Upper lobe of left lung (tissue), 6 donors: ENCODE data around the gene ADRB2. TPM values are rescaled to one million over a fixed set of nuclear protein-coding genes. Genes with fewer than 3 reads are reported as not detected.

Experiments
- ATAC-seq, 2 donors: fragments of 200-7000 bp; cut with Tn5 transposase; one replicate each; pipeline ENCODE4 v1.9.1; 2022; ENCODE audit warnings: mild to moderate bottlenecking in 2 of 2, moderate library complexity in 2 of 2; ENCODE audit not compliant: low FRiP score in 2 of 2
- DNase-seq, 2 donors: peaks; one replicate each; pipeline ENCODE4 v3.0.0-alpha.2; 2019 to 2020
- H3K27ac ChIP-seq, 4 donors: fragments of 200-600 bp; sonication (generic); one replicate each; pipeline ENCODE4 v1.5.1; 2016 to 2019
- H3K27me3 ChIP-seq, 4 donors: fragments of 200-600 bp; sonication (generic); one replicate each; pipeline ENCODE4 v1.5.1; 2017 to 2019
- H3K36me3 ChIP-seq, 4 donors: fragments of 200-600 bp; sonication (generic); one replicate each; pipeline ENCODE4 v1.5.1; 2016 to 2019
- H3K4me1 ChIP-seq, 4 donors: fragments of 200-600 bp; sonication (generic); one replicate each; pipeline ENCODE4 v1.5.1; 2018 to 2019
- H3K4me3 ChIP-seq, 4 donors: fragments of 200-600 bp; sonication (generic); one replicate each; pipeline ENCODE4 v1.5.1; 2017 to 2019; ENCODE audit warnings: mild to moderate bottlenecking in 2 of 4, moderate library complexity in 1 of 4
- H3K9me3 ChIP-seq, 4 donors: fragments of 200-600 bp; sonication (generic); one replicate each; pipeline ENCODE4 v1.5.1; 2018 to 2019
- CTCF ChIP-seq, 6 experiments: fragments of 450-650 bp in 4 of 6; fragments of 200-600 bp in 2 of 6; sonication (generic) in 2 of 6; IDR thresholded peaks; one replicate each; pipeline ENCODE4 v1.5.1; 2016 to 2019; ENCODE audit warnings: antibody characterized with exemption in 6 of 6
- EP300 ChIP-seq, 4 donors: sonication (generic); formaldehyde crosslinking; IDR thresholded peaks; one replicate each; pipeline ENCODE4 v1.5.1; 2017; ENCODE audit warnings: antibody characterized with exemption in 4 of 4, control low read depth in 2 of 4
- POLR2A ChIP-seq, 4 donors: fragments of 450-650 bp; IDR thresholded peaks; one replicate each; pipeline ENCODE4 v1.5.1; 2016 to 2017; ENCODE audit warnings: antibody characterized with exemption in 4 of 4, mild to moderate bottlenecking in 2 of 4
- POLR2AphosphoS5 ChIP-seq, 2 donors: sonication (generic); formaldehyde crosslinking; IDR thresholded peaks; one replicate each; pipeline ENCODE4 v1.5.1; 2017; ENCODE audit warnings: antibody characterized with exemption in 2 of 2
- WGBS, 2 donors: methylation state at CpG; one replicate each; pipeline ENCODE4 v1.1.5; 2017 to 2018; 5-methylcytosine and 5-hydroxymethylcytosine counted together
- total RNA-seq, 6 donors: library from RNA; depleted of rRNA in 4 of 6; stranded (reverse); fragments of >200 nt in 4 of 6; gene quantifications; one replicate each; pipeline versions ENCODE4 v1.1.0 to v1.2.1, GENCODE V29; 2016 to 2021
- donor health status: DM: no; HTN: no; CAD: no; lungs with moderate emphysema.
- donor health status: DM: no; HTN: yes; CAD: no; lungs with severe emphysema.

Gene ADRB2
- total RNA-seq, 6 donors from 2014 or later: 22.4 to 77.4 (median 34.2) TPM

- TF ChIP-seq CTCF (IDR thresholded peaks at IDR 0.05) (no peak), EP300 (IDR thresholded peaks at IDR 0.05) (no peak), POLR2A (IDR thresholded peaks at IDR 0.05) (no peak), POLR2AphosphoS5 (IDR thresholded peaks at IDR 0.05) (no peak)
- Histone ChIP-seq H3K27me3 (no peaks in the 10 kb centered on the region), H3K9me3 (no peaks in the 10 kb centered on the region), H3K27ac (peak overlapping the region; percentile 38 to 80 (median 61)), H3K36me3 (peaks cover 0 to 6% (median 0%) of the 10 kb centered on the region in 4 donors), H3K4me1 (peaks cover 37 to 78% (median 41%) of the 10 kb centered on the region in 4 donors), H3K4me3 (peak overlapping the region in 2 of 4 donors; percentile 64 to 70)
- no peak for ATAC-seq
- WGBS, 2 donors: 47 to 53% methylated on average over 2 of the region's 2 CpGs
- no peak for DNase-seq
Observed at GRCh38 chr5:148833122-148833521, 6.7 kb downstream of the ADRB2 start.

DNA sequence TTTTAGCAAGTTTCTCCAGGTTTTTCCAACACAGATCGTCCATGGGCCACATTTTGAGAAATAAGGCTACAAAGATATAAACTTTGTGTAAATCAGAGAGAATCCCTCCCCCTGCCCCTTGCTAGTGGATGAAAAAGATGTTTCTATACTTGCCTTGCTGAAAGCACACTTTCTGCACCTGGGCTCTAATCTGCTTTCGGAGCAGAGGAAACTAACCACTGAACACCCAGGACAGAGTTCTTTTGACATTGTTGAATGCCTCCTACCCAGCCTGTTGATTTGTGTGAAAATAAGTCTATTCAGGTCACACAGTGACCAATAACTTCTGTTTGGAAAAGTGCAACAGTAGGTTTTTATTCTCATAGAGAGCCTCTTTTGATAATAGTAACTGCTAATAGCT, 7.5 kb downstream of the ADRB2 start:
- Histone ChIP-seq H3K4me1 (peaks cover 37 to 81% (median 41%) of the 10 kb centered on the region in 4 donors), H3K27me3 (no peaks in the 10 kb centered on the region), H3K27ac (peak overlapping the region in 2 of 4 donors; percentile 4 to 80), H3K4me3 (no peak overlapping the region), H3K9me3 (no peaks in the 10 kb centered on the region), H3K36me3 (peaks cover 0 to 6% (median 0%) of the 10 kb centered on the region in 4 donors)
- DNase-seq (no peak), ATAC-seq (no peak)
- TF ChIP-seq CTCF (IDR thresholded peaks at IDR 0.05): no peak
- TF ChIP-seq POLR2AphosphoS5 (IDR thresholded peaks at IDR 0.05): no peak
- TF ChIP-seq POLR2A (IDR thresholded peaks at IDR 0.05): no peak
- no peak for TF ChIP-seq EP300 (IDR thresholded peaks at IDR 0.05)
- 54 to 91% methylated on average over 2 of the region's 2 CpGs for WGBS, 2 donors

DNA sequence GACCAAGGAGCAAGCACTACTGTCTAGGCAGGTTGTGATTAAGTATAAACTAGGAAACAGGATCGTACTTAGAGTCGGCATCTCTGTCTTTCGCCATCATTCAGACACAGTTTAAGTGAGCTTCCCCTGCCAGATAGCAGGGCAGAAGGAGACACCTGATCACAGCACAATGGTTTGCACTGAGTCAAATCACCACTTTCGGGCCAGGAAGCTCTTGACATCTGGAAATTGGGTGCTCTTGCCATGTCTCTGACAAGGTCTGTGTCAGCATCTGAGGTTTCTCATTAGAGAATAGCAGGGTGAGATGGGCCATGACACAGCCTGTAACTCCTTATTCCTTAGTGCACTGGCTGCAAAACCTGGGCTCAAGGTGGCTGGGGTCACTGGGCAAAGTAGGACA, 8.3 kb downstream of the ADRB2 start:
- Histone ChIP-seq H3K36me3 (peaks cover 0 to 6% (median 0%) of the 10 kb centered on the region in 4 donors), H3K9me3 (no peaks in the 10 kb centered on the region), H3K4me1 (peaks cover 31 to 74% (median 40%) of the 10 kb centered on the region in 4 donors), H3K4me3 (no peak overlapping the region), H3K27ac (peak overlapping the region in 2 of 4 donors; percentile 4 to 80), H3K27me3 (no peaks in the 10 kb centered on the region)
- 71 to 76% methylated on average over 3 to 4 of the region's 4 CpGs for WGBS, 2 donors
- ATAC-seq: no peak
- DNase-seq: no peak
- TF ChIP-seq POLR2A (IDR thresholded peaks at IDR 0.05) (no peak), CTCF (IDR thresholded peaks at IDR 0.05) (no peak), POLR2AphosphoS5 (IDR thresholded peaks at IDR 0.05) (no peak), EP300 (IDR thresholded peaks at IDR 0.05) (no peak)

GRCh38 chr5:148836272-148837250, 10.2 kb downstream of the ADRB2 start:
- no peak for TF ChIP-seq EP300 (IDR thresholded peaks at IDR 0.05)
- TF ChIP-seq CTCF (IDR thresholded peaks at IDR 0.05): no peak
- TF ChIP-seq POLR2AphosphoS5 (IDR thresholded peaks at IDR 0.05): no peak
- no peak for TF ChIP-seq POLR2A (IDR thresholded peaks at IDR 0.05)
- H3K4me1 ChIP-seq: peaks cover 23 to 61% (median 32%) of the 10 kb centered on the region in 4 donors
- H3K36me3 ChIP-seq: peaks cover 0 to 6% (median 0%) of the 10 kb centered on the region in 4 donors
- no peak overlapping the region for H3K4me3 ChIP-seq
- DNase-seq (no peak), ATAC-seq (no peak)
- H3K9me3 ChIP-seq: no peaks in the 10 kb centered on the region
- WGBS, 2 donors: 87 to 88% methylated on average over 11 of the region's 11 CpGs
- H3K27ac ChIP-seq: no peak overlapping the region
- no peaks in the 10 kb centered on the region for H3K27me3 ChIP-seq
